ENCODE results near the gene DCANP1.

GRCh38 chr5:135453613-135454012 lies 6.5 kb upstream of the DCANP1 start:
- TF ChIP-seq POLR2A (IDR thresholded peaks at IDR 0.05; ENCODE audit: low read length), result no peak
- TF ChIP-seq GATA1 (IDR thresholded peaks at IDR 0.05; ENCODE audit: low read depth, low read length), result no peak

Measured in erythroblast (primary cell).